ENCODE measurements around the gene TSEN15.
"Not testable (repeated sequence)": the region's sequence is repeated elsewhere in the genome, so short reads cannot be mapped to it uniquely, and the experiment has no call there.

The TSEN15 gene

DNA sequence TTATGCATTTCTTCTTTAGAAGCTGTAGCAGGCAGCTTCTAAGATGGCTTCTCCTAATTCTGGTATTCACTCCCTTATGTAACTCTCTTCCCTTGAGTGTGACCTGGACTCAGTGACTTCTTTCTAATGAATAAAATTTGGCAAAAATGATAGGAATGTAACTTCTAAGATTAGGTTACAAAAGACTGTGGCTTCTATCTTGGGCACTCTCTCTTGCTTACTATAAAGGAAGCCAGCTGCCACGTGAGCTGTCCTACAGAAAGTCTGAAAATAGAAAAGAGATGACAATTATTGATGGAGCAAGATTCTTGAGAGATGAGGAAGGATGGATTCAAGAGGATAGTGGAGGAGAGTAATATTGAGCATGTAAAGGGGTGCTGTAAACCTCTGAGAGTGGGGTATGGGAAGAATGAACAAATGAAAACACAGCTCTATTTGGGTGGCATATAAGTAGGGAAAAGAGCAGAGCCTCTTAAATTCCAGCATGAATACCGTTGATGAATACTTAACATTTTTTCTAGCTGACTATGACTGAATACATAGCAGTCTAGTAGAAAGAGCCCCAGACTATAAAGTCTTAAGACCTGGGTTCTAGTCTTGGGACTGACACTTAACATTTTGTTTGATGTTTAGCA, 5.5 kb downstream of the TSEN15 start:
- no peak for DNase-seq

DNA sequence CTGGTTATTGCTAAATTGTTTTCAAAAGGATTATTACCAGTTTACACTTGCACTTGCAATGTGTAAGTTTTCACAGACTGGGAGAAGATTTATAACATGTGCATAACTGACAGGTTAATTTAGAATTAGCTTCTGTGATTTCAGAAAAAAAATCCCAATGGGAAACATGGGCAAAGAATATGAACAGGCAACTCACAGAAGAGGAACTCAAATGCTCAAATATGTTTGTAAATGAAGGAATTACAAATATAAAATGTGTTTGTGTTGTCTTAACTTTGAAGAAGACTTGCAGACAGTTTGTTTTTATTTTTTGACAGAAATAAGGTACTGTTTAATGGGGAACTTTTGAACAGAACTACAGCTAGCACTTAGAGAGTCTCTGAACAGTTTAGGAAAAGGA, 8.4 kb downstream of the TSEN15 start:
- DNase-seq = no peak

DNA sequence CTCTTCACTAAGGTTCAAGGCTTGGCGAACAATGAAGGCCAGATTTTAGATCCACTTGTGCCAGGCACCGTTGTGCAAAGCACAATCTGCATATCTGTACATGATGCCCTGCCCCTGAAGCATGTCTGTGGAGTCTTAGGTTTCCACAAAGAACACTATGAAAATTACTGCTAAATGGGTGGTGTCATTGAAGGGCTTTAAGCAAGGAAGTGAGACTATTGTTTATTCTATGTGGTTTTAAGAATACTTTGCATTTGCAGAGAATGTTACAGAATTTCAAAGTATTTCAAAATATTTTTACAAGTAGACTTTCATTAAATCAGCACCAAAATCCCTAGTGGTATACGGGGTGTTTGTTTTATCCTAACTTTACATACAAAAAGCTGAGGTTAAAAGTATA, 8.8 kb downstream of the TSEN15 start:
- DNase-seq = no peak

DNA sequence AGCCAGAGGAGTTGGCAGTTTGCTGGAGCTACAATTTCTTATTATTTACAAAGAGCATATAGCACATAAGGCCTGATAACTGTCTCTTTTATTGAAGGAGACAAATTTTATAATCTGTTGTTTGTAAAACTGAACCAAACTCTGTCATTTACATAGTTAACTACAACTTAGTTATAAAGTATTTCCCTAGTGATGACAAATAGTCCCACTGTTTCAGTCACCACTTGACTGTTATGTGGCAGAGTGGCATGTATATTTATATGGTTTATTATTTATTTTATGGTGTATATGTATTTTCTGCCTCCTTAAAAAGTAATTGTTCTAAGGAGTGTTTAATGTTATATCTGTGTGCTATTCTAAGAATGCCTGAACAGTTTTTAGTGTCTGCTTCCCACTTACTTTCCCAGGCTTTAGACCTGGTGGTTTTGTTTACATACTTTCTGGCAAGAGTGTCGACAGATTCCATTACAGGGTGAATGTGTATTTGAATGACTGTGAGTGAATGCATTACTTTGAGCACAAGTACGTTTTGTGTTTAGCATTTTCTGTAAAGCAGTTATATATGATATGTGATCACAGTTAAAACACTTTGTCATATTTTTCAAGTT, 10.0 kb downstream of the TSEN15 start:
- no peak for DNase-seq

DNA sequence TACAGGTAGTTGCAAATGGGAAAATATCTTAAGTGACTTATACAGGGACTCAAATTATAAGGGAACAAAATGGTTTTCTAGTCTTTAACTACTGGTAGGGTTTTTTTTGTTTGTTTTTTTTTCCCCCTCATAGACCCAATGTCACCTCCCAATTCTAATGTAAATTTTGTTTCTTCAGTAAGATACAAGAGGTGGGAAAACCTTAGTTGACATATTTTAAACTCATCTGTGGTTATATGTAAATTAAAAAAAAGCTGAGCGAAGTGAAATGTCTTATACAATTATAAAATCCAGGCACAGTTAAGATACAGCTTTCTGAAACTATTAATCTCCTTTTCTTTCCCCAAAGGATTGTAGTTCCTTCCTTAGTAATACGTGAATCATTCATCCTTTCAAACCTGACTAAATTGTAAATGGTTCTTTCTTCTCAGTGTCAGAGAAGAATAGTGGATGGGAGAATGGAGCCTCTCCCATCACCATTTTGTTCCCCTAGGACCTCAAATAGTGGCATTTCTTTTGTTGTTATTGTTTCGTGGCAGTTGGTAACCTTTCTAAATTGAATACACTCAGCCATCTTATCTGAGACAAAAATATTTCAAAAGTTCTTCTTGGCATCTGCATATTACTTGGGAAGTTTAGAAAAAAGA, 11.2 kb downstream of the TSEN15 start:
- DNase-seq = no peak

DNA sequence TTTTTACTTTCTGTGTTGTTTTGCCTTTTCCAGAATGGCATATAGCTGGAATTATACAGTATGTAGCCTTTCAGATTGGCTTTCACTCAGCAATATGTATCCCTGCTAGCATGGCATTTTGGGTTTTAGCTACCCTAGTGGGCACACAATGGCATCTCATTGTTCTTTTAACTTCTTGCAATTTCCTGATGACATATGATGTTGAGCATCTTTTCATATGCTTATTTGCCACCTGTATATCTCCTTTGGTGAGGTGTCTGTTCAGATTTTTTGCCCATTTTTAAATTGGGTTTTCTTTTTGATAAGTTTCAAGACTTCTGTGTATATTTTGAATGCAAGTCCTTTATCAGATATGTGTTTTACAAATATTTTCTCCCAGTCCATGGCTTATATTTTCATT, 14.0 kb downstream of the TSEN15 start:
- no peak for DNase-seq

DNA sequence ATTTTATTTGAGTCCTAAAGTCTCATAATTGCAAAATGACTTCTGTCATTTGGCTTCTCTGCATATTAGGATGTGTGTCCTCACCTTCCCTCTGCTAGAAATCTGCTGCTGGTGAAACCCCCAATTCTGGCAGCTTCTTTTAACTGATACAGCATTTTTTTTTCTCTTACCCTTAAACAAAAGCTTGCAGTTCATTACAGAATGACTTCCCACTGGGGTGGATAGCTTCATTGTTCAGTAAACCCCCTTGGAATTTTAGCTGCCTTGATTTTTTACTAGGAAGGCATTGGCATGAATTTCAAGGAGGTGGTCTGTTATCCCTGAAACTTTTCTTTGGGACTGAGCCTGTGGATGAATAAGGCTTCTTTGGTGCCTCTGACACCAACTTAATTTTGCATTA, 16.8 kb downstream of the TSEN15 start:
- no peak for DNase-seq

DNA sequence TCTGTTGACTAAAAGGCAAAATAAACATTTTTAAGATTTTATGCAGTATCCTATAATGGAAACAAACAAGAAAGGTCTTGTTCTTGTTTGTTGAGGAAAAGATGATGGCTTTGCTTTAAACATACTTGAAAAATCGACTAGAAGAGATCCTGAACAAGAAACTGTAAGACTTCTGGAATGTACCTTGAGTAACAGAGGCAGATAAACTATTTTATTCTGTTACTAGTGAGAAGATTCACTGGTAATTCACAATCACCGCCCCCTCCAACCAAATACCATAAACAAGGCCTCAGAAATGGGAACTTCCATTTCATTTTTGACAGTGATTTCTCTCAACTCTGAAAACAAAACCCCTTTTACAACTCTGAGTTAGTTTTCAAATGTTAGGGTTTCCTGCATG, 18.1 kb downstream of the TSEN15 start:
- no peak for DNase-seq

DNA sequence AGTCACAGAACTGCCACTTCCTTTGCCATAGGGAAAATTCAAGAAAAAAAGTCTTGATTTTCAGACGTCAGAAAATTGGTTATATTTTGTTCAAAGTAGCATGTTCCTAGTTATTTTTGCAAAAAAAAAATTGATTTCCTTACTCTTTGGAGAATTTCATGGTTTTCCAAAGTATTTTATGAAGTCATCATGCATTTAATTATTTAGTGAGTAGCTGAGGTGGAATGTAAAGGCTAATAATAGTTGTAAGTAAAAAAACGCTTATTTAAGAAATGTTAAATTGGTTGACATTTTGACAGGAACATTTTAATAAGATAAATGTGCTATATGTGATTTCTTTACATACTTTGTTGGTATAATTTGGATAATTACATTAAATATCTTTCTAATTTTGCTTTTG, 20.8 kb downstream of the TSEN15 start:
- no peak for DNase-seq

DNA sequence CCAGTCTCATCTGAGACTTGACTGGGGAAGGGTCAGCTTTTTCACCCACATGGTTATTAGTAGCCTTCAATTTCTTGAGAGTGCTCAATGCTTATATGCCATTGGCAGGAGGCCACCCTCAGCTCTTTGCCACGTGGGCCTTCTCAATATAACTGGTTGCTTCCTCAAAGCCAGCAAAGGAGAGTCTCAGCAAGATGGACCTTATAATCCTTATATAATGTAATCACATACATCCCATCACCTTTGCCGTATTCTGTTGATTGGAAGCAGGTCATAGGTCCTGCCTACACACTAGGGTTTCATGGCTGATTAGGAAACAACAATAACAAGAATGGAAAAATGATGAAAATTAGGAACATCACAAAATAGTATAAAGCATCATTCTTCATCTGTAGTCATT, 22.9 kb downstream of the TSEN15 start:
- DNase-seq = no peak

DNA sequence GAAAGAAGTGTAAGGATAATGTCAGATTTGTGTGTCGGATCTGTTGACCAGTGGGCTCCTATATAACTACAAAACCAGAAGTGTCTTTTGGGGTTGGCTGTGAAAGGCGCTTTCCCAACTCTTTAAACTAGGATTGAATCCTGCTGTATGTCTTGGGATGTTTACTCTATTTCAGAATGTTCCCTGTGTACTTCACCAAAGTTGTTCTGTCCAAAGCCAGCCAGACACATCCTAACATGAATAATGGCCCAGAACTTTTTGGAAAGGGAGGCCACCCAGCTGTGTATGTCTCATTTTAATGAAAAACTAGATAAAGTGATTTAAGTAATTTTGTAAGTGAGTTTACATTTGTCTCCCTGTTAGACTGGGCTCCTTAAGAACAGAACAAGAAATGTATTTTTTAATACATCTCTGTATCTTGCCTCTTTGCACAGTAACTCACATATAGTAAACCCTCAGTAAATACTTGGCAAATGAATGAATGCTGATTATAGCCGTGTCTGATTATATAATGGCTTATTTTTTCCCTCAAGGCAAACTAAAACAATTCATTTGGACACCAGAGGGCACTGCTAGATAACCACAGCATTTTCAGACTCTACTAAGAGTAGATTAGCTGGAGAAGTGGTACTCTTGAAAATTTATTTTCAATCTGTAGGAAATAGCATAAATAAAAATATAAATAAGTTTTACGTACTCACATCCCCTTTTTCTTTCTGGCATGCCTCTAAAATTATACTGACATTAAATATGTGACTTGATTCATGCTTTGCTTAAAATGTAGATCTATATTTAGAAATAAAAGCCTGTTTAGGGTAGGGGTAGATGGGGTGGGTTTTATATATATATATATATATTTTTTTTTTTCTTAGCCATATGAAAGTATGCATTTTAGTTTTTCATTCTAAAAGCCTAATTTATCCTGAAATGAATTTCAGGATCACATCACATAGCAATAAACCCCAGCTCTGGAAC, 23.8 kb downstream of the TSEN15 start:
- no peak for DNase-seq

DNA sequence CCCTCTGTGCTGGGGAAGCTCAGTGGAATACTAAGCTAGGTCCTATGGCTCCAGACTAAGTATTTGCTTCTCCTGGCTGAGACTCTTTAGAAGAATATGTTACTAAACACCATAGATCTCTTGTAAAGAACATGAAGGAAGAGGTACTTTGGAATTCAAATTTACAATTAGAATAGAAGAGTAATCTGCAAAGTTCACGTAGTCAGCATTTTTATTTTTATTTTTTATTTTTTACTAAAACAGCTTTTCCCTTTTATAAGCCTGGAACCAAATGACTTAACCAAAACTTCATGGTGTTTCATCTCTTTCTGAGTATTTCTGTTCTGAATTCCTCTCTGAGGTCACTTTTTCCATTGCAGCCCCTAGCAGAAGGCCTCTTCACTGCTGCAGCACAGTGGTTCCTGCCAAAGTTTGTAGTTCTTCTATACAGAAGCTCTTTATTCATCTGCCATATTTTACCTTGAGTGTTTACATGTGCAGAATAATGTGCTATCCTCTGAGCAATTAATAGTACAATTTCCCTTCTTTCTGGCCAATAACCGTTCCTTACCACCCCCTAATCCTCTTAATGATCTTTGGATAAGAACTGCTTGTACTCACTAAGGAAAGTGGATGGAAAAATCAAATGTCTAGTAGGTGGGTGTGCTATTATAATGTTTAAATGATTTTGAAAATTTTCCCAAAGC, 27.2 kb downstream of the TSEN15 start:
- DNase-seq = no peak

DNA sequence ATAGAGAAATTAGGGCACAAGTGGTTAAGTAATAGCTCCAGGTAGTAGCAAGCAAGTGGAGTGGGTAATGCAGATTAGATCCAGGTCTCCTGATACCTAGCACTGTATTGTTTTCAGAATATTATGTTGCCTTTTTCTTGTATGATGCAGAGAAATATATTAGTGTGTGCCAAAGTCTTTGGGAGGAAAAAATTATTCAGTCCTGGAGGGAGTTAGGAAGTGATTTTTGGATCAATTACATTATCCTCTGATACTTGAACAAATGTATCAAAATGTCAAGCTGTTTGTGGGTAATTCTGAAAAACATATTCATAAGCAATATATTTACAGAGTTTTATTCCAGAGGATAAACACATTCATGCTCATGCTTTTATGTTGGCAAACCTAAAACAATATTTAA, 28.8 kb downstream of the TSEN15 start:
- DNase-seq = no peak

DNA sequence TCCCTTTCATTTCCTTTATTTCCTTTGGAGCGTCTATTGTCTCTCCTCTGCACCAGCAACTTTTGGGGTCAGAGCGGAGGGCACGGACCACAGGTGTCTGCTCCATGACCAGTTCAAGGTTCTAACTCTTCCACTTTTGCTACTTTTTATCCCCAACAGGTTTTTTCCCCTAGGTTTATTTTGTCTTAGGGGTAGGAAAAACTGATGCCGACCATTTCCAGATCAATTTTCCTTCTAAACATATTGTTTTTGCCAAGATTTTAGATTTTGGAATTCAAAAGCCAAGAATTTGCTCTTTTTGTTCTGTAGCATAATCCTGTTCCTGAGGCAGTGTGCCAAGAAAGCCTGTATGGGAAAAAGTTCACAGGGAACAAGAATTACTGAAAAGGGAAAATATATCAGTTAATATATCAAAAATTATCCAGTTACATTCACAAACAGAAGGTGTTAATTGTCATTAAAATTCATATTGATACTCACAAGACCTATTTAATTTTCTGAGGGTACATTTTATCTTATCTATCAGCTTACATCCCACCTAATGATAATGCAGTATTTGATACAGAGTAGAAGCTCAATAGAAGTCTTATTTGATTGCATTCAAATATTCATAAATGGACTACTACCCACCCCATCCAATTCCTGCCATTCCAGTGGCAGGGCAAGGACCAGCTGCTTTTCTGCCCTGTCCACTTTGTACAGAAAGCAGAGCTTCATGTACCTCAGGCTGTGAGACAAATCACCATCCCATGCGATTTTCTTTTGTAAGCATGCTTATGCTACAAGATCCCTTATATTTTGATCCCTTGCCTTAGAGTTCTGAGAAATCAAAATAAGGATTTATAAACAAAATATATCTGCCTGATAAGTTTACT, 31.2 kb downstream of the TSEN15 start:
- DNase-seq = no peak

DNA sequence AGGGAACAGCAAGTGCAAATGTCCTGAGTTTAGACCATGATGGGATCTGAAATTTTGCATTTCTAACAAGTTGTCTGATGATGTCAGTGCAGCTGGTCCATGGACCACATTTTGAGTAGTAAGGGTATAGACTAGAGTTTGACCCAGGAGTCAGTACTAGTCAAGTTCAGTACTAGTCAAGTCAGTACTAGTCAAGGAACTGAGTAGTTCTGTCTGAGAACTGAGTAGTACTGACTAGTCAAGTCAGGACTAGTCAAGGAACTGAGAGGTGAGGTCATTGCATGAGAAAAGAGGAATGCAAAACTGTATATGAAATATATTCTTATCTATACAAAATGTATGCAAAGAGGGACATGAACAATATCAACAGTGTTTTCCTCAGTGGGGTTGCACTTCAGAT, 34.1 kb downstream of the TSEN15 start:
- no peak for DNase-seq

DNA sequence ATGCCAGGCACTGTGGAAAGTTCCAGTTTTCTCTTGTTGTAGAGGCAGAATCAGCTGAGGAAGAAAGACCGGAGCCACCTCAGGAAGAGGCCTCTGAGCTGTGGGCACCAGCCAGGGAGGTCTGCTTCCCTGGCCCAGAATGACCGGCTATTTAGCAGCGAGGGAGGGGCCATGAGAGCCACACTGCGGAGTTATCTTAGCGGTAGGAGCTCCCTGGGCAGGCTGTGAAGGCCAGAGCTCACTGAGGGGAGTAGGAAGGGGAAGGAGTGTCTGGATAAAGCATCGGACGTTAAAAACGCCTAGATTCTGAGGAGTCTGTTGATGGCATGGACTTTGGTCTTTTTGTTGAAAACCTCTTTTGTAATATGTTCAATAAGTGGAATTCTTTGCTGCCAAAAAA, 36.5 kb downstream of the TSEN15 start:
- DNase-seq = no peak

DNA sequence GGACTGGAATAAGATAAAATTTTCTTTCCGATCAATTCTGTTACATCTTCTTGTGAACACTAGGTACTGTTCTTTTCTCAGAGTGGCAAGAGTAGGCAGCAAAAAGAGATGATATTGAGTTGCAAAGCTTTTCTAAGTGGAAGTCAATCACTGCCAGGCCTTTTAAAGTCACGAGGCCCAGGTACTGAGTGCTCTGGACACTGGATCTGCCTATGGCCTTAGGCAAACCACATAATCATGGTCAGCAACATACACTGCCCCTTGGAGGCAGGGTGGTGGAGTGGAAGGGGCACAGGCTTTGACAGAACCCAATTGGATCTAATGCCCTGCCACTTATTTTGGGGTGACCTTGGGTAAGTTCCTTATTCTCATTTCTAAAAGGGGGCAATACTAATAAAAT, 41.5 kb downstream of the TSEN15 start:
- DNase-seq = no peak

DNA sequence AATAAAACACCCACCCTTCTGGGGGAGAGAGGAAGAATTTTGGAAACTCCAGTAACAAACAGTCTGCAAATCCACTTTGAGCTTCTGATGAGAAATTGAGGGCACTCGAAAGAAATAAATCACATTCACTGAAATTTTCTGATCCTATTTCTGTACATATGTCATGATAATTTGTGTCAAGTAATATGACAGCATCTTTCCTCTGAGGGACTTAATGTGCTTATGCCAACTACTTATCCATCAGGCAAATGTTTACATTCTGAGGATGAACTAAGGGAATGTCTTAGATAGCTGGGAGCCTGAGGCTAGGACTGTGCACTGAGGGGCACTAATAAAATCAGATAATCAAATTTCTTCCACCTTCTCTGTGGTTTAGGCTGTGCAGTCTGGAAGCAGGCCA, 44.5 kb downstream of the TSEN15 start:
- no peak for DNase-seq

DNA sequence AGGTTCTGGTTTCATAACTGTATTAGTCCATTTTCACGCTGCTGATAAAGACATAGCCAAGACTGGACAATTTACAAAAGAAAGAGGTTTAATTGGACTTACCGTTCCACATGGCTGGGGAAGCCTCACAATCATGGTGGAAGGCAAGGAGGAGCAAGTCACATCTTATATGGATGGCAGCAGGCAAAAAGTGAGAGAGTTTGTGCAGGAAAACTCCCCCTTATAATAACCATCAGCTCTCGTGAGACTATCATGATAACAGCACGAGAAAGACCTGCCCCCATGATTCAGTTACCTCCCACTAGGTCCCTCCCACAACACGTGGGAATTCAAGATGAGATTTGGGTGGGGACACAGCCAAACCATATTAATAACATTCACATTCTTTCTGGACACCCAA, 45.0 kb downstream of the TSEN15 start:
- DNase-seq = not testable (repeated sequence)

DNA sequence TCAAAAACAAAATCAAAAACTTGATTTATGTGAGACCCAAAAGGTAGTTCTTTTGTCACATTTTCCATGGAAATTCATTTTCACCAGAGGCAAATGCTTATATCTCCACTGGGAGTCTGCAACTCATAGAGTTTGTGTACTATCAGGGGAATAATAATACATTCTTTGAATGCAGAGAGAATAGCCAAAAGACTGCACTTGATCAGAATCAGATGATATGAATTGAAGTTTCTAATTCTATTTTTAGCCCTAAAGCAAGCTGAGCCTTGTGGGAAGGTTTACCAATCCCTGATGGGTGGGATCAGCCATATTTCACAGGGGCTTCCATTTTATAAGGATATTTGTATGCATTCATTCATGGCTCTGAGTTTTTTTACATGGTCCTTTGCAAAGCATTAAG, 49.6 kb downstream of the TSEN15 start:
- DNase-seq = no peak

DNA sequence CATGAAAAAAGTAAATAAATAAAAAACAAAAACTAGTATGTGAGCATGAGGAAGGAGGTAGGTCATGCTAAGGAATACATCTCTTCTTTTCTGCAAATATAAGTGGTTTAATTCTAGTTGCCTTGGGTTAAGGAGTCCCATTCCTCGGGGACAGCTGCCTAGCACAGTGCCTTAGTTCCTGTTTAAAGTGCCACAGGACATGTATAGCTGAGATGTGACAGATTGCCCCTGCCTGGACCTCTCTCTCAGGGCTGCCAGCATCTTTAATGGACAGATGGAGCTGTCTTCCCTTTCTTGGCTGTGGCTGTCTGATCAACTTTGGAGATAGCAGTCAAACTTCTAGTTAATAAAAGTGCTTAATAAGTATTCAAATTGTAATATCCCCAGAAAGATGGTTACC, 50.0 kb downstream of the TSEN15 start:
- DNase-seq = no peak

Data from stimulated activated CD4-positive, alpha-beta T cell treated with anti-CD3 and anti-CD28 coated beads, Interleukin-12 subunit alpha, Interleukin-12 subunit beta, amount 100 ng/mL, for 4 hours (primary cell).